Upper lobe of right lung (tissue), 1 donor: ENCODE data around the gene TMEM107. TPM values are rescaled to one million over a fixed set of nuclear protein-coding genes. Genes with fewer than 3 reads are reported as not detected.

Experiments used
- ATAC-seq: fragments of 200-7000 bp; cut with Tn5 transposase; one replicate; pipeline ENCODE4 v1.9.1; 2020; ENCODE audit warnings: mild to moderate bottlenecking, moderate library complexity
- DNase-seq: peaks from one replicate; pipeline ENCODE4 v3.0.0-alpha.2; 2020
- H3K27ac ChIP-seq: fragments of 200-600 bp; one replicate; pipeline ENCODE4 v1.8.0; 2022
- H3K27me3 ChIP-seq: fragments of 200-600 bp; one replicate; pipeline ENCODE4 v1.8.0; 2022; ENCODE audit warnings: mild to moderate bottlenecking
- H3K36me3 ChIP-seq: fragments of 200-600 bp; one replicate; pipeline ENCODE4 v1.8.0; 2022
- H3K4me1 ChIP-seq: fragments of 200-600 bp; one replicate; pipeline ENCODE4 v1.8.0; 2022
- H3K4me3 ChIP-seq: fragments of 200-600 bp; one replicate; pipeline ENCODE4 v1.8.0; 2022; ENCODE audit warnings: mild to moderate bottlenecking
- H3K9me3 ChIP-seq: fragments of 200-600 bp; one replicate; pipeline ENCODE4 v1.8.0; 2022
- intact Hi-C: fragments of 100-400 bp; cut with DNase I; formaldehyde crosslinking; loops from one replicate; pipeline ENCODE4 v1.11.0; 2022
- total RNA-seq: library from RNA; stranded (reverse); fragmentation: NEBNext Ultra II Directional; extraction: Animal tissue kit (Norgen Biotek cat#: 25700); gene quantifications from one replicate; pipeline ENCODE4 v1.2.1, GENCODE V29; 2021
- TF ChIP-seq, protein P1 (sequence below): fragments of 200-600 bp; IDR thresholded peaks from one replicate; pipeline ENCODE4 v1.8.0; 2022; ENCODE audit warnings: antibody characterized with exemption
- donor health status: DM: no; HTN: yes; CAD: no; lungs with severe emphysema.

The TMEM107 gene
- total RNA-seq, 1 donor from 2014 or later: 9.3 TPM

DNA sequence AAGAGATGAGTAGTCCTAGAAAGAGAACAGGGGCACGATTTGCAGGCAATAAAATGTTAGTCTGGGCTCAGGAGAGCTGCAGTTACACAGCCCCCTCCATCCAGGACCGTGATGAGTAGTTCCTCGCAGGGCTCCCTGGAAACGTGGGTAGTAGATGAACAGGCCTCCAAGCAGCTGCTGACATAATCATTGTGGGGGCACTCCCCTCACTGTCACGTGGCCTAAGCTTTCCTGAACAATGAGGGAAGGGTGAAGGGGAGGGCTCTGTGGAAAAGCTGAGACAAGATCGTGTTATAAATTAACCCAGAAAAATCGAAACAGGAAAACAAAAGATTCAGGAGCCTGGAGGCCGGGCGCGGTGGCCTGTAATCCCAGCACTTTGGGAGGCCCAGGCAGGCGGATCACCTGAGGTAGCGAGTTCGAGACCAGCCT is 22.6 kb downstream of the TMEM107 start:
- TF ChIP-seq, protein P1, sequence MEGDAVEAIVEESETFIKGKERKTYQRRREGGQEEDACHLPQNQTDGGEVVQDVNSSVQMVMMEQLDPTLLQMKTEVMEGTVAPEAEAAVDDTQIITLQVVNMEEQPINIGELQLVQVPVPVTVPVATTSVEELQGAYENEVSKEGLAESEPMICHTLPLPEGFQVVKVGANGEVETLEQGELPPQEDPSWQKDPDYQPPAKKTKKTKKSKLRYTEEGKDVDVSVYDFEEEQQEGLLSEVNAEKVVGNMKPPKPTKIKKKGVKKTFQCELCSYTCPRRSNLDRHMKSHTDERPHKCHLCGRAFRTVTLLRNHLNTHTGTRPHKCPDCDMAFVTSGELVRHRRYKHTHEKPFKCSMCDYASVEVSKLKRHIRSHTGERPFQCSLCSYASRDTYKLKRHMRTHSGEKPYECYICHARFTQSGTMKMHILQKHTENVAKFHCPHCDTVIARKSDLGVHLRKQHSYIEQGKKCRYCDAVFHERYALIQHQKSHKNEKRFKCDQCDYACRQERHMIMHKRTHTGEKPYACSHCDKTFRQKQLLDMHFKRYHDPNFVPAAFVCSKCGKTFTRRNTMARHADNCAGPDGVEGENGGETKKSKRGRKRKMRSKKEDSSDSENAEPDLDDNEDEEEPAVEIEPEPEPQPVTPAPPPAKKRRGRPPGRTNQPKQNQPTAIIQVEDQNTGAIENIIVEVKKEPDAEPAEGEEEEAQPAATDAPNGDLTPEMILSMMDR: no peak
- peak; percentile 82 for DNase-seq
- Histone ChIP-seq H3K27ac (peak overlapping the region; percentile 100), H3K4me3 (peak overlapping the region; percentile 82), H3K36me3 (peaks cover 38% of the 10 kb centered on the region), H3K4me1 (peaks cover 45% of the 10 kb centered on the region), H3K27me3 (no peaks in the 10 kb centered on the region), H3K9me3 (no peaks in the 10 kb centered on the region)
- intact Hi-C loops: no loop called here
- ATAC-seq: peak; percentile 6

GRCh38 chr17:8153031-8153451 is 23.1 kb downstream of the TMEM107 start:
- ATAC-seq (no peak), DNase-seq (no peak)
- Histone ChIP-seq H3K4me3 (peak overlapping the region; percentile 85), H3K9me3 (no peaks in the 10 kb centered on the region), H3K27me3 (no peaks in the 10 kb centered on the region), H3K4me1 (peaks cover 43% of the 10 kb centered on the region), H3K27ac (peak overlapping the region; percentile 100), H3K36me3 (peaks cover 38% of the 10 kb centered on the region)
- intact Hi-C loops: no loop called here
- TF ChIP-seq, protein P1: no peak

GRCh38 chr17:8152112-8152775 is 23.9 kb downstream of the TMEM107 start, which contains the start of gene PER1:
Gene PER1 (minus strand): TSS chr17:8152404. CDS start chr17:8150706, 1,698 bp downstream.
- Histone ChIP-seq H3K9me3 (no peaks in the 10 kb centered on the region), H3K27me3 (no peaks in the 10 kb centered on the region), H3K4me1 (peaks cover 39% of the 10 kb centered on the region), H3K27ac (peak within 1 kb of the TSS; percentile 100), H3K36me3 (peaks cover 46% of the 10 kb centered on the region), H3K4me3 (peak within 1 kb of the TSS; percentile 85)
- ATAC-seq (peak; percentile 65), DNase-seq (peak; percentile 99)
- intact Hi-C loops: no loop called here
- TF ChIP-seq, protein P1: no peak

- DNase-seq (peak; percentile 93), ATAC-seq (peak; percentile 3)
- Histone ChIP-seq H3K4me1 (peaks cover 34% of the 10 kb centered on the region), H3K27me3 (no peaks in the 10 kb centered on the region), H3K36me3 (peaks cover 52% of the 10 kb centered on the region), H3K9me3 (no peaks in the 10 kb centered on the region), H3K4me3 (peak overlapping the region; percentile 85), H3K27ac (peak overlapping the region; percentile 100)
- TF ChIP-seq, protein P1: no peak
- intact Hi-C loops: no loop called here
Measured at GRCh38 chr17:8151641-8152111, 24.5 kb downstream of the TMEM107 start.

DNA sequence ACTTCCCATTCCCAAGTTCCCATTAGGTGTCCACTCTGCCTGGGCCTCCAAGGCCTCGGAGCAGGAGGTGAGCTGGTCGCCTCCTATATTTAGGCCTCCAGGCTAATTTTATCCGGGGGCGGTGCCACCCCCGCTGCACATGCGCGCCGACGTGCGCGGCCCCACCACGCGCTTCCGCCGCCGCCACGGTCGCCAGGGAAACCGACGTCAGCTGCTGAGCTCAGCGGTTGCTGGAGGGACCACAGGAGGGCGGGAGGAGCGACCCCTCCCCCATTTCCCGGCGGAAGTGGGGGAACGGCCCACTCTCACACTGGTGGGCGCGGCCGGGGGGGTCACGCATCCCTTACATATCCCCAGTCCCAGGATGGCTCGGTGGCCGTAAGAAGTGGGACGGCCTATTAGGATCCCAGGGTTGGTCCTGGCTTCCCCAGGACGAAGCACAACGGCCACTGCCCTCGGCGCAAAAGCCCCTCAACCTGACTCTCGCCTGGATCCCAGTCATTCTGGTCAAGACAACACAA is 25.0 kb downstream of the TMEM107 start:
- H3K36me3 ChIP-seq: peaks cover 57% of the 10 kb centered on the region
- peaks cover 34% of the 10 kb centered on the region for H3K4me1 ChIP-seq
- ATAC-seq (peak; percentile 49), DNase-seq (peak; percentile 95)
- peak overlapping the region; percentile 100 for H3K27ac ChIP-seq
- no peaks in the 10 kb centered on the region for H3K27me3 ChIP-seq
- H3K9me3 ChIP-seq: no peaks in the 10 kb centered on the region
- intact Hi-C loops: no loop called here
- peak overlapping the region; percentile 85 for H3K4me3 ChIP-seq
- TF ChIP-seq, protein P1: no peak
